Transverse colon (tissue), 4 donors: ENCODE measurements around the gene P3H3.

Experiments used
- EP300 ChIP-seq: sonication (generic); formaldehyde crosslinking; IDR thresholded peaks from one replicate; pipeline ENCODE4 v1.6.1; 2017; ENCODE audit warnings: antibody characterized with exemption, low read depth
- POLR2A ChIP-seq: fragments of 450-650 bp; IDR thresholded peaks from one replicate; pipeline ENCODE4 v1.6.1; 2016; ENCODE audit warnings: antibody characterized with exemption, mild to moderate bottlenecking, moderate library complexity
- POLR2AphosphoS5 ChIP-seq, 3 donors: sonication (generic); formaldehyde crosslinking; IDR thresholded peaks; one replicate each; pipeline ENCODE4 v1.6.1; 2016; ENCODE audit warnings: antibody characterized with exemption in 3 of 3
- TF ChIP-seq, protein P1 (sequence below), 5 experiments: fragments of 200-600 bp in 3 of 5; fragments of 450-650 bp in 2 of 5; sonication (generic) in 3 of 5; IDR thresholded peaks; 1 replicate in 2 of 5; 2 replicates in 3 of 5; pipeline ENCODE4 v1.5.1; 2016 to 2017; ENCODE audit warnings: antibody characterized with exemption in 5 of 5, inconsistent platforms in 3 of 5, mild to moderate bottlenecking in 2 of 5, moderate library complexity in 1 of 5

DNA sequence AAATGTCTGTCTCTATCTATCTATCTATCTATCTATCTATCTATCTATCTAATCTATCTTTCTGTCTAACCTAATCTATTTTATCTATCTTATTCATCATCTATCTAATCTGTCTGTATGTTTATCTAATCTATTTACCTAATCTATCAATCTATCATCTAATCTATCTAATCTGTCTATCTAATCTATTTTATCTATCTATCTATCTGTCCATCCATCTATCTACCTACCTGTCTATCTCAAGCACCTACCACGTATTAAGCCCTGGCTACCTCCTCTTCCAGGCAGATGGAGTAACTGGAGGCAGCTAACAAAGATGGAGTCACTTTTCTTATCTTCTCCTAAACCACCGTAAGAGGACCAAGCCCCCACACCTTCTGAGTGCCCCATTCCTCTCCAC, 33.1 kb upstream of the P3H3 start:
- TF ChIP-seq, protein P1, sequence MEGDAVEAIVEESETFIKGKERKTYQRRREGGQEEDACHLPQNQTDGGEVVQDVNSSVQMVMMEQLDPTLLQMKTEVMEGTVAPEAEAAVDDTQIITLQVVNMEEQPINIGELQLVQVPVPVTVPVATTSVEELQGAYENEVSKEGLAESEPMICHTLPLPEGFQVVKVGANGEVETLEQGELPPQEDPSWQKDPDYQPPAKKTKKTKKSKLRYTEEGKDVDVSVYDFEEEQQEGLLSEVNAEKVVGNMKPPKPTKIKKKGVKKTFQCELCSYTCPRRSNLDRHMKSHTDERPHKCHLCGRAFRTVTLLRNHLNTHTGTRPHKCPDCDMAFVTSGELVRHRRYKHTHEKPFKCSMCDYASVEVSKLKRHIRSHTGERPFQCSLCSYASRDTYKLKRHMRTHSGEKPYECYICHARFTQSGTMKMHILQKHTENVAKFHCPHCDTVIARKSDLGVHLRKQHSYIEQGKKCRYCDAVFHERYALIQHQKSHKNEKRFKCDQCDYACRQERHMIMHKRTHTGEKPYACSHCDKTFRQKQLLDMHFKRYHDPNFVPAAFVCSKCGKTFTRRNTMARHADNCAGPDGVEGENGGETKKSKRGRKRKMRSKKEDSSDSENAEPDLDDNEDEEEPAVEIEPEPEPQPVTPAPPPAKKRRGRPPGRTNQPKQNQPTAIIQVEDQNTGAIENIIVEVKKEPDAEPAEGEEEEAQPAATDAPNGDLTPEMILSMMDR (IDR thresholded peaks at IDR 0.05) = no peak
- no peak for TF ChIP-seq POLR2A
- TF ChIP-seq EP300 = no peak
- TF ChIP-seq POLR2AphosphoS5 (IDR thresholded peaks at IDR 0.05) = no peak
